Measurements from ENCODE around the gene C16orf87.

DNA sequence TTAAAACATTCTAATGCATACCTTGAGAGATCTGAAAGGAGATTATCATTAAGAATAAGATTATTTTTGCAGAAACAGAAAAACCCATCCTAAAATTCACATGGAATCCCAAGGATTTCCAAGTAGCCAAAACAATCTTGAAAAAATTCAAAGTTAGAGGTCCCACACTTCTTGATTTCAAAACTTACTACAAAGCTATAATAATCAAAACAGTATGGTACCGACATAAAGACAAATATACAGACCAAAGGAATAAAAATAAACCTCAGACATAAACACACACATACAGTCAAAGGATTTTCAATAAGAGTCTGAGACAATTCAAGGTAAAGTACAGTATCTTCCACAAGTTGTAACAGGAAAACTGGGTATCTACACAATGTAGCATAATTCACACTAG, 16.2 kb downstream of the C16orf87 start:
- TF ChIP-seq, protein P1, sequence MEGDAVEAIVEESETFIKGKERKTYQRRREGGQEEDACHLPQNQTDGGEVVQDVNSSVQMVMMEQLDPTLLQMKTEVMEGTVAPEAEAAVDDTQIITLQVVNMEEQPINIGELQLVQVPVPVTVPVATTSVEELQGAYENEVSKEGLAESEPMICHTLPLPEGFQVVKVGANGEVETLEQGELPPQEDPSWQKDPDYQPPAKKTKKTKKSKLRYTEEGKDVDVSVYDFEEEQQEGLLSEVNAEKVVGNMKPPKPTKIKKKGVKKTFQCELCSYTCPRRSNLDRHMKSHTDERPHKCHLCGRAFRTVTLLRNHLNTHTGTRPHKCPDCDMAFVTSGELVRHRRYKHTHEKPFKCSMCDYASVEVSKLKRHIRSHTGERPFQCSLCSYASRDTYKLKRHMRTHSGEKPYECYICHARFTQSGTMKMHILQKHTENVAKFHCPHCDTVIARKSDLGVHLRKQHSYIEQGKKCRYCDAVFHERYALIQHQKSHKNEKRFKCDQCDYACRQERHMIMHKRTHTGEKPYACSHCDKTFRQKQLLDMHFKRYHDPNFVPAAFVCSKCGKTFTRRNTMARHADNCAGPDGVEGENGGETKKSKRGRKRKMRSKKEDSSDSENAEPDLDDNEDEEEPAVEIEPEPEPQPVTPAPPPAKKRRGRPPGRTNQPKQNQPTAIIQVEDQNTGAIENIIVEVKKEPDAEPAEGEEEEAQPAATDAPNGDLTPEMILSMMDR (IDR thresholded peaks at IDR 0.05): no peak
- TF ChIP-seq POLR2AphosphoS5 (IDR thresholded peaks at IDR 0.05): no peak
